Right hindlimb (tissue), 1 donor: Measurements from ENCODE around the gene PCNP.
"Not testable (repeated sequence)": the region's sequence is repeated elsewhere in the genome, so short reads cannot be mapped to it uniquely, and the experiment has no call there.

Experiments
- DNase-seq: peaks from one replicate; pipeline ENCODE4 v3.0.0-alpha.2; 2018

Gene PCNP

DNA sequence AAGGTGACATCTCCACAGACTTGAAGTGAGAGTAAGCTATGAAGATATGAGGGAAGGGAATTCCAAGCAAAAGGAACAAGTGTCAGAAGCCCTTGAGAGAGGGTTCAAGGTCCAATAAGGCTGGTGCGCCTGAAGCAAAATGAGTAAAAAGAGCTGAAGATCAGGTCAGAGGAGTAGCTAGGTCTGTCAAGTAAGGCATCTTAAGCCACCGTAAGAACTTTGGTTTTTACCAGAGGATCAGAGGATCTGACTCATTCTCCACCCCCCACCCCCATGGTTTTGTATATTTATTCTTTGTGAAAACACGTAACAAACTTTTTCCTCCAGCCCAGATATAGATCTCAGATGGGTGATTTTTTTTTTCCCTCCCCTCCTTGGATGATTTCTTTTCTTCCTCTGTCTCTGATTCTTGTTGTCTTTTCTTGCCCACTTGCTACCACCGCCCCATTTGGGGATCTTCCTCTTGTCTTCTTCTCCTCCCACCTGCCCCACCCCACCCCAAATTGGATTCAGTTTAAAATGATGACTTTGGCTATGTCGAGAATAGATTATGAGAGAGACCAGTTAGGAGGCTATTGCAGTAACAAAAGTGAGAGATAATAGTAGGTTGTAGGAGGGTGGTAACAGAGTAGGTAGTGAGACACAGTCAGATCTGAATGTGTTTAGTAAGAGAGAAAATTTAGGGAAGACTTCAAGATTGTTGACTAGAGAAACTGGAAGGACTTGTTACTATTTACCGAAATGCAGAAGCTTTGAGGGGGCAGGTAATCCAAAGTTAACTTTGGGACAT is 6.3 kb upstream of the PCNP start:
- no peak for DNase-seq

DNA sequence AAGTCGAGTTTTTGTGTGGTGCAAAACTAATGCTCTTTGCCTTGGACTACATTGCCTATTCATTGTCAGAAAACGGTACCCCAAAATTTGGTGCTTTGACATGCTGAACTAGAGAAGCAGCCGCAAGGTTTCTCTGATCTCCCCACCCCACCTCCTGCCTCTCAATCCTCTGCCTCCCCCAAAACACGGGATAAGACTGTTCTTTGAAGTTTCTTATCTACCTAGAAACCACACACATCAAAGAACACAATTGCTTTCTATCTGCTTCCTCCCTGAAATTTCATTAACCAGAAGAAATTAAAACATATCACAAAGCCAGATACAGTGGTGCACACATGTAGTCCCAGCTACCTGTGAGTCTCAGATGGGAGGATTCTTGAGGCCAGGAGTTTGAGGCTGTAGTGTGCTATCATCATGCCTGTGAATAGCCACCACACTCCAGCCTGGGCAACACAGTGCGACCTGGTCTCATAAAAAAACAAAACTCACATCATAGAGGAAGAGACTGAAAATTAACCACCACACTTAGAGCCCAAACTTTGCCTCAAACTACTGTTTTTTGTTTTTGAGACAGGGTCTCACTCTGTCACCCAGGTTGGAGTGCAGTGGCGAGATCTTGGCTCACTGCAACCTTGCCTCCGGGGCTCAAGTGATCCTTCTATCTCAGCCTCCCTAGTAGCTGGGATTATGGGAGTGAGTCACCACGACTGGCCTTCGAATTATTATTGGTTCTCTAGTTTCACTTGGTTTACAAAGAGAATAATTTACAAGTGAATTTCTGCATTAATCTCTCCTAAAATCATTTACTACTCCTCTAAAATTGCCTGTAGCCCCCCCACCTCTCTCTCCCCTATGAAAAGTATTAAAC is 2.7 kb upstream of the PCNP start:
- DNase-seq: no peak

DNA sequence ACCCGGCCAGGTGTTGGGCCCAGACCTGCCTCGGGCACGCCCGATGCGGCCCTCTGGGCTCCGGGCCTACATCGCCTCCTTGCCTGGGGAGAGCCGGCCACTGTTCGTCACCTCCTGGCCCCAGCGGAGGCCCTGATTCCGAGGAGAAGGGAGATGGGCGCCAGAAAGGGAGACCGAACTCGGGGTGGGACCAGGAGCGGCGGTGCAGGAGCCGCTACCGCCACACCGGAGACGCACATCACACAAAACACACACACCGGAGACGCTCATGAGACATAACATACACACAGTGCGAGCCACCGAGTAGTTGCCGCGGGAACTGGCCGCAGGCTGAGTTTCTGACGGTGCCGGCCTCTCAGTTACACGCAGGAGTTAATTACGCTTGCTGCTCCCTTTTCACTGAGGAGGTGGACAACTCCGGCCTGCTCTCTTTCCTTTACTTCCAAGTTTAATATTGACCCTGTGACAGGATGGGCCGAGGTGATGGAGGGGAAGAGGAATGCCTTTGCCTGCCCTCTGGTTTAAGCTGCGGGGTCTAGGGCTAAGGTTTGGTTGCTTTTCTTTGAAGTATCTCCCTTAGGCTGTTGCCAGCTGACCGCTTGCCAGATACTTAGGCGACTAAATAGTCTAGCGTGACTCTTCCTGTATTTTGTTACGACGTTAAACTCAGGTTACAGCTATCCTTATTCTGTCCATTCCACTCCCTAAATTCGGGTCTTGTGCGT is 570 bp downstream of the PCNP start:
- peak; percentile 70 for DNase-seq

DNA sequence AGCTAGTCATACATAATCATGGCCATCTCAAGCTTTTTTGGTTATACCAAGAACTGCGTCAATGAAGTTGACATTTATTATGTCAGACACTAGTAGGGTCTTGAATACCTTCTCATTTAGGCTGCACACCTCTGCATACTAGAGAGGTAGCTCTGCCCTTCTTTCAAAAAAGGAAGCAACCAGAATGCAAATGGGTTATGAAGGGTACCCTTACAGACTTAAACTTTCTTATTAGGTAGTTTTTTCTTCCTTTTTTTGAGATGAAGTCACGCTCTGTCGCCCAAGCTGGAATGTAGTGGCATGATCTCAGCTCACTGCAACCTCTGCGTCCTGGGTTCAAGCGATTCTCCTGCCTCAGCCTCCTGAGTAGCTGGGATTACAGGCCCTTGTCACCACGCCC is 3.3 kb downstream of the PCNP start:
- no peak for DNase-seq

DNA sequence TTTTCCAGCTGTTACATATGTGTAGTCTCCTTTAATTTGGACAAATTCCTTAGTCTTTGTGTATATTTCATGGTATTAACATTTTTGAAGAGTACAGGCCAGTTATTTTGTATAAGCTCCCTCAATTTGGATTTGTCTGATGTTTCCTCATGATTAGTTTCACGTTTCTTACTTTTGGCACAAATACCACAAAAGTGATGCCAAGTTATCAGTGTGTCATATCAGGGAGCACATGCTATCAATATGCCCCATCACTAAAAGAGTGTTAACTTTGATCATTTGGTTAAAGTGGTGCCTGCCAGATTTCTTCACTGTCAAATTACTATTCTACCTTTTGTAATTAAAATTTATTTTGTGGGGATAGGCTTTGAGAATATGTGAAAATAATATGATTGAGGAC is 14.6 kb downstream of the PCNP start:
- no peak for DNase-seq

DNA sequence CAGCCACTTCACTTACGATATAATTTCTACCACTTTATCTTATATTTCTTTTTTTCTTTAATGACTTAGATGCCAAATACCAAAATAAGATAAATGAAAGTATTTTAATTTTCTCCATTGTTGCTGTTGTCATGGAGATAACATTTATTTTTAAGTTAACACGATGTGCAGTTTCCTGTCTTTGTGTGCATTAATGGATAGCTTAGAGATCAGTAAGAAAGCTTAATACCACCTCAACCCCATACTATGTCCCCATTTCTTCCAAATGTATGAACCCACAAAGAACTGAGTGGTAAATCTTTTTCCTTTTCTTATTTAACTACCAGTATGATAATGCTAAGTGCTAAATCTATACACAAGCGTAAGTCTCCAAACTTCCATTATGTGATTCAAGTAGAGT is 17.1 kb downstream of the PCNP start:
- DNase-seq: no peak

DNA sequence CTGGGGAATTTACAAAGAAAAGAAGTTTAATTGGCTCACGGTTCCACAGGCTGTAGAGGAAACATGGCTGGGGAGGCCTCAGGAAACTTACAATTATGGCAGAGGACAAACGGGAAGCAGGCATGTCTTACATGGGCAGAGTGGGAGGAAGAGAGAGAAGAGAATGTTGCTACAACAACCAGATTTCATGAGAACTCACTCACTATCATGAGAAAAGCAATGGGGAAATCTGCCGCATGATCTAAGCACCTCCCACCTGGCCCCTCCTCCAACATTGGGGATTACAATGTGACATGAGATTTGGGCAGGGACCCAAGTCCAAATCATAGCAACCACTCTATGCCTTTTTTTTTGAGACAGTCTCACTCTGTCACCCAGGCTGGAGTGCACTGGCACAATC is 28.8 kb downstream of the PCNP start:
- DNase-seq: no peak

DNA sequence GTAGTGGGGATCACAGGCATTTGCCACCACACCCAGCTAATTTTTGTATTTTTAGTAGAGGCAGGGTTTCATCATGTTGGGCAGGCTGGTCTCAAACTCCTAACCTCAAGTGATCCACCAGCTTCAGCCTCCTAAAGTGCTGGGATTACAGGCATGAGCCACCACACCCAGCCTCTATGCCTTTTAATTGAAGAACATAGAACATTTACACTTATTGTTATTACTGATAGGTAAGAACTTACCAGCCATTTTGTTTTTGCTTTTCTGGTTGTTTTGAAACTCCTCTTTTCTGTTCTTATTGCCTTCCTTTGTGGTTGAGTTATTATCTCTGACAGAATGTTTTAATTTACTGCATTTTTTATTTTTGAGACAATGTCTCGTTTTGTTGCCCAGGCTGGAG is 29.2 kb downstream of the PCNP start:
- DNase-seq: no peak

DNA sequence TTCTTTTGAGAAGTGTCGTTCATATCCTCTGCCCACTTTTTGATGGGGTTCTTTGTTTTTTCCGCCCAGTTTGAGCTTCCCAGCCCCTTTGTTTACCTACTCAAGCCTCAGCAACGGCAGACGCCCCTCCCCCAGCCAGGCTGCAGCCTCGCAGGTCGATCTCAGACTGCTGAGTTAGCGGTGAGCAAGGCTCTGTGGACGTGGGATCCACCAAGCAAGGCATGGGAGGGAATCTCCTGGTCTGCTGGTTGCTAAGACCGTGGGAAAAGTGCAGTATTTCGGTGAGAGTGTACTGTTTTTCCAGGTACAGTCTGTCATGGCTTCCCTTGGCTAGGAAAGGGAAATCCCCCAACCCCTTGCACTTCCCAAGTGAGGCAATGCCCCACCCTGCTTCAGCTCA is 31.4 kb downstream of the PCNP start:
- DNase-seq: not testable (repeated sequence)

DNA sequence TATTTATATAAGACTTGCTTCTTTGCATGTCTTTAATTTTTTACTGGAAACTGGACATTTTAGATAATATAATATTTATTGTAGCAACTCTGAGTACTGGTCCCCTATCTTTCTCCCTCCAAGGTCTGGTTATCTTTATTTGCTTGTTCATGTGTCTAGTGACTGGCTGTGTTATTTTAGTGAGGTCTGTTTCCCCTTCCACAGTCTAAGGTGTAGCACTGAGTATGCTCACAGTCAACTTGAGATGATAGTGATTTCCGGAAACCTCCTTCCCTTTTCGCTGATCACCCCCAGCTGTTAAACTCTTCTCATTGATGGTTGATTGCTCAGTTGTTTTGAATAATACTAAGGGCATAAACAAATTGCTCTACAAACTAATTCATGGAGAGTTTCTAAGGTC is 37.0 kb downstream of the PCNP start:
- DNase-seq: no peak

DNA sequence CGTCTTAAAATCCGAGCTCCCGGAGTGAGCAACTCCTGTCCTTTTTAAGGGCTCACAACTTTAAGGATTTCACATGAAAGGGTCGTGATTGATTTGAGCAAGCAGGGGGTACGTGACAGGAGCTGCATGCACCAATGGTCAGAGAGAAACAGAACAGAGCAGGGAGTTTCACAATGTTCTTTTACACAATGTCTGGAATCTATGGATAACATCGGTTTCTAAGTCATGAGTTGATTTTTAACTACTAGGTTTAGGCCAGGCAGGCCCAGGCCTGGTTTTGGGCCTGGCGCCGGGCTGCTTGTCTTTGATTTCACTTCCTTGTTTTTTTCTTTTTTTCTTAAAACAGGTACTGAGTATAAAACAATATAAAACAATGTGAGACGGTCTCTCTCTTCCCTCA is 39.0 kb downstream of the PCNP start:
- not testable (repeated sequence) for DNase-seq

DNA sequence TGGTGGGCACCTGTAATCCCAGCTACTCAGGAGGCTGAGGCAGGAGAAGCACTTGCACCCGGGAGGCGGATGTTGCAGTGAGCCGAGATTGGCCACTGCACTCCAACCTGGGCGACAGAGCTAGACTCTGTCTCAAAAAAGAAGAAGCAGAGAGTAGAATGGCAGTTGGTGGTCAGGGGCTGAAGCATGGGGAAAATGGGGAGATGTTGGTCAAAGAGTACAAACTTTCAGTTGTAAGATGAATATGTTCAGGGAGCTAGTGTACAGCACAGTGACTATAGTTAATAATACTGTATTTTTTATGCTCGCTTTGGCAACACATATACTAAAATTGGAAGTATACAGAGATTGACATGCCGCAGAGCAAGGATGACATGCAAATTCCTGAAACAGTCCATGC is 41.5 kb downstream of the PCNP start:
- DNase-seq: no peak

DNA sequence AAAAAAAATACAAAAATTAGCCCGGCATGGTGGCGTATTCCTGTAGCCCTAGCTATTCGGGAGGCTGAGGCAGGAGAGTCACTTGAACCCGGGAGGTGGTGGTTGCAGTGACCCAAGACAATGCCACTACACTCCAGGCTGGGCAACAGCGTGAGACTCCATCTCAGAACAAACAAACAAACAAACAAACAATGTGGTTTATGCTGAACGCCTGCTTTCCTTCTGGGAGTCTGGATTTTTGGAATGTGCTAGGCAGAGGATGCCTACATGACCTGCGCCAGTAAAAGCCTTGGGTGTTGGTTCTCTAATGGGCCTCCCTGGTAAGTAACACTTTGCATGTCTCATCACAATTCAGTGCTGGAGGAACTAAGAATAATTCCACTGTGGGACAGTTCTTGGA is 43.5 kb downstream of the PCNP start:
- DNase-seq: no peak

DNA sequence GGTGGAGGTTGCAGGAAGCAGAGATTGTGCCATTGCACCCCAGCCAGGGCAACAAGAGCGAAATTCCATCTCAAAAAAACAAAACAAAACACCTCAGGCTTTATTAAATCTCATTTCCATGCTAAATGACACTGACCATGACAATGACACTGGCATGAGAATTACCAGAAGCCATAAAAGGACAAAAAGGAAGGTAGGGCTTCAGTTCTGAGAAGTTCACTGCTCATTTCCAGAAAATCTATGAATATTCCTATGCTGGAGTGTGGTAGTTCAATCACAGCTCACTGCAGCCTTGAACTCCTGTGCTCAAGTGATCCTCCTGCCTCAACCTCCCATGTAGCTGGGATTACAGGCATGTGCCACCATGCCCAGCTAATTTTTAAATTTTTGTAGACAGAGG is 44.7 kb downstream of the PCNP start:
- DNase-seq: no peak

DNA sequence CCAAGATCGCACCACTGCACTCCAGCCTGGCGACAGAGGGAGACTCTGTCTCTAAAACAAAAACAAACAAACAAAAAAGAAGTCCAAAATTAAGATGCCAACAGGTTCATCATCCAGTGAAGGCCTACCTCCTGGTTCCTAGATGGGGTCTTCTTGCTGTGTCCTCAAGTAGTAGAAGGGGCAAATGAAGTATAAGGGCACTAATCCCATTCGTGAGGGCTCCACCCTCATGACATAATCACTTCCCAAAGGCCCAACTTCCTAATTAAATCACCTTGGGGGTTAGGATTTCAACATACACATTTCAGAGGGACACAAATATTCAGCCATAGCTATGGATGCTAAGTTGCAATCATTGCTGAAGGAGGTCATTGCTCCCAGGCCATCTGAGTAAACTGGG is 45.8 kb downstream of the PCNP start:
- DNase-seq: no peak

DNA sequence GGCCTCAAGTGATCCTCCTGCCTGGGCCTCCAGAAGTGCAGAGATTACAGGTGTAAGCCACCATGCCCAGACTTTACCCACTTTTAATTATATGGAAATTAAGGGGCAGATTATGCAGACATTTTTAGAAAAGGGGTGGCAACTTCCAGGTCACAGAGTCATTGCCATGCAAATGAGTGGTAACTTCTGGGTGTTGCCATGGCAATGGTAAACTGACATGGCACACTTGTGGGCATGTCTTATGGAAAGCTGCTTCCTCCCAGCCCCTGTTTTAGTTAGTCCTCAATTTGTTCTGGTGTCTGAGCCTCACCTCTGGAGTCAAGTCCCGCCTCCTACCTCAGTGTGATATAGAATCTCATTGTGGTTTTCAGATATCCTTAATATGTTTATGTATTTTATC is 49.7 kb downstream of the PCNP start:
- DNase-seq: no peak

DNA sequence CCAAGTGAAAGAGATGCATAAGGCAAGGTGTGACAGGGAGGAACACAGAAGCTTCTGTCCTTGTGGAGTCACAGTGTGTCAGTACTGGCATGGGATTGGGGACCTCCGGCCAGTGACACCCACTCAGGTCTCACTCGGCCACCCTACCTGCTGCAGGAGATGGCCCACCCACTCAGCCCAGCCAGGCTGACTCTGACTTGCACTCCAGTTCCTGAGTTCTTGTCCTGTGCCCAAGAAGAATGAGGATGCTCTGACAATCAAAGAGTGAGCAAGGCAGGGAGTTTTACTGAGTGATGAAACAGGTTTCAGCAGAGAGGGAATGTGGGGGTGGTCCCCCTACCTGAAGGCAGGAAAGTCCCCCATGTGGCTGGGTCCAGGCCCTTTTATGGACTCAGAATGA is 50.9 kb downstream of the PCNP start:
- DNase-seq: no peak

DNA sequence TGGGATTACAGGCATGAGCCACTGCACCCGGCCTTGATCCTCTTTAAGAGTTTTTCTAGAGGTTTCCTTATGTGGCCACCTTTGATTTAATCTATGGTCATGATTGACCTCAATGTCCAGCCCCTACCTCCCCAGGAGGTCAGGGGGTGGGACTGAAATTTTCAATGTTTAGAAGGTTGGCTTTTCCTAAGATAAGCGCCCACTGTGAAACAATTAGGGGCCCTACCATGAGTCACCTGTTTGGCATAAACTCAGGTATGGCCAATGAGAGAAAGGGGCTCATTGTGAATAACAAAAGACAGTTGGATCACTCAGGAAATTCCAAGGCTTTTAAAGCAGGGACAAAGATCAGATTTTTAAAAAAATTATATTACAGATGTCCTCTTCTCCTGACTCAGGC is 51.9 kb downstream of the PCNP start:
- DNase-seq: no peak

DNA sequence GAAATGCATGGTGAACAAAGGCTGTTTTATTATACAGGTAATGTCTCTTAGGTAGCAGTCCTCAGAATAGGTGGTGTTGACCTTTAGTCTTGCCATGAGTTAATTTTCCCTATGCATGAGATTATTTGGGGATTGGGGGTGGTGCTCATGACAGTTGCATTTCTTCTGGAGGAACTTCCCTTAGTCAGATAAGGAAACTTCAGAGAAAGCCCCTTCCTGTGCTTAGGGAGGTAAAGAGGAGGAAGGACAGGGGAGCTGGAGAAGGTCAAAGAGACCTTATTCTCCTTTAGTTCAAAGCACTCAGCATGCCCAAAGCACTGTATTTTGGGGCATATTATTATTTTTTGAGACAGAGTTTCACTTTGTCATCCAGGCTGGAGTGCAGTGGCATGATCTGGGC is 55.2 kb downstream of the PCNP start:
- no peak for DNase-seq

DNA sequence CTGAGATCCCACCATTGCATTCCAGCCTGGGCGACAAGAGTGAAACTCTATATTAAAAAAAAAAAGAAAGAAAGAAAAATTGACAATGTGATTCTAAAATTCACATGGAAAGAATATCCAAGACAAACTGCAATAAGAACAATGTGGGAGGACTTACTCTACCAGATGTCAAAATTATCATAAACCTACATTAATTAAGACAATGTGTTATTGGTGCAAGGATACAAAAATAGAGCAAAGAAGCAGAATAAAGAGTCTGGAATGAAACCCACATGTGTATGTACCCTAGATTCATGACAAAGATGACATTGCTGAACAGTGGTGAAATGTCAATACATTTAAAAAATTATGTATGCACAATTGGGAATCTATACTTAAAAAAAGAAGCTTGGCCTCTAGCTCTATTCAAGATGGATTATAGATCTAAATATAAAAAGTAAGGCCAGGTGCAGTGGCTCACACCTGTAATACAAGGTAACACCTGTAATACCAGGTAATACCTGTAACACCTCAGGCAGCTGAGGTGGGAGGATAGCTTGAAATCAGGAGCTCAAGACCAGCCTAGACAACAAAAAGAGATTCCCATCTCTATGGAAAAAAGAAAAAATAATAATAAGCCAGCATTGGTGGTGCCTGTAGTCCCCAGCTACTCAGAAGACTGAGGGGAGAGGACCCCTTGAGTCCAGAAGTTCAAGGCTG is 57.3 kb downstream of the PCNP start:
- no peak for DNase-seq

DNA sequence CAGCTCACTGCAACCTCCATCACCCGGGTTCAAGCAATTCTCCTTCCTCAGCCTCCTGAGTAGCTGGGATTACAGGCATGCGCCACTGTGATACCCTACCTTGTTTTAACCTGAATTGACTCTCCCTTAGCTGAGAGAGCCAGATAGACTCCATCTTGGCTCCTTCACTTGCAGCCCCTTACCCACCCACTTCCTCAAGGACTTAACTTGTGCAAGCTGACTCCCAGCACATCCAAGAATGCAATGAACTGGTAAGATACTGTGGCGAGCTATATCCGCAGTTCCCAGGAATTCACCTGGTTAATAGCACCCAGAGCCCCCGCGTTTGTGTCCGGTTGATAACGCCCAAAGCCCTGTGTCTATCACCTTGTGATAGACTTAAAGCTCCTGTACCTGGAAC is 58.0 kb downstream of the PCNP start:
- DNase-seq: not testable (repeated sequence)

DNA sequence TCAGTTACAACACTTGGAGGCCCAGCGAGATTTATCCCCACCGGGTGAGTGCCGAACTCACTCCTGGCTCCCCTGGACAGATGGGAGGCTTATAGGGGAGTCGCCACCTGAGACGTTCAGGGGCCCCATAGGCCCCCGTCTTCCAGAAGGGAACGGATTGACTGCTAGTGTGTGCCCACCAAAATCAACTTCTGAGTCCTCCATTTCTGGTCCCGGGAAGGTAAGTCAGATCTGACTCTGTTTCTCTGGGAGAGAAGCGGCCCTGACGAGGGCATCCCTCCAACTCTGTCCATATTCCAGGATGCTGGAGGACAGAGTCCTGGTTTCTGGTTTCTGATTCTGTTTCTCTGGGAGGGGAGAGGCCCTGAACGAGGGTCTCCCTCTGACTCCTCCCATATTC is 58.6 kb downstream of the PCNP start:
- no peak for DNase-seq

DNA sequence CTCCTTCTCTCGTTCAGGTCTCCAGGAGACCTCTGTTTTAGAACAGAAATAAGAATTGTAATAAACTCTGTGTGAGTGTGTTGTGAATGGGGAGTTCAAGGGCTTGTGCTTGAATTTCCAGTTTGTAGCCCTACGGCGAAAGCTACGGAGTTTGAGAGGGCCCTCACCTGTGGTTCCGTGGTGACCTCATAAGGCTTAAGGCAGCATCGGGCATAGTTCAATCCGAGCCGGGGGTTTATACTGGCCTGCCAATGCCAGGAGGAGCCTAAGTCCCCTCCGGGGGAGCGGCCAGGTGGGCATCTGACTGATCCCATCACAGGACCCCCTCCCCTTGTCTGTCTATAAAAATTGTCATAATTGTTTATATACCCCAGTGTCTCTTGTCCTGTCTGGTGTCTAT is 59.2 kb downstream of the PCNP start:
- DNase-seq: no peak
